Neuronal stem cell (in vitro differentiated cells): ENCODE data around the gene GLT1D1.

Experiments used
- DNase-seq: peaks from one replicate; pipeline ENCODE4 v3.0.0-alpha.2; 2013; ENCODE audit warnings: low spot score
- H2AFZ ChIP-seq: one replicate; pipeline ENCODE4 v1.6.1; 2013; ENCODE audit warnings: mild to moderate bottlenecking, low read length, inconsistent platforms
- H2AK5ac ChIP-seq: 2 replicates; pipeline ENCODE4 v1.6.1; 2013; ENCODE audit warnings: low read depth, mild to moderate bottlenecking, inconsistent platforms, low read length, moderate library complexity, mixed read lengths
- H2BK120ac ChIP-seq: 2 replicates; pipeline ENCODE4 v1.6.1; 2013; ENCODE audit warnings: low read depth, mild to moderate bottlenecking, inconsistent platforms, low read length, moderate library complexity, mixed read lengths
- H2BK12ac ChIP-seq: one replicate; pipeline ENCODE4 v1.6.1; 2013; ENCODE audit warnings: low read length, inconsistent platforms
- H2BK15ac ChIP-seq: 2 replicates; pipeline ENCODE4 v1.6.1; 2013; ENCODE audit warnings: mild to moderate bottlenecking, low read length, inconsistent platforms, mixed read lengths
- H2BK5ac ChIP-seq: one replicate; pipeline ENCODE4 v1.6.1; 2013; ENCODE audit warnings: inconsistent platforms, mild to moderate bottlenecking, low read length, moderate library complexity
- H3K14ac ChIP-seq: one replicate; pipeline ENCODE4 v1.6.1; 2013; ENCODE audit warnings: low read length, inconsistent platforms
- H3K18ac ChIP-seq: 2 replicates; pipeline ENCODE4 v1.6.1; 2013; ENCODE audit warnings: low read length, inconsistent platforms
- H3K23ac ChIP-seq: 2 replicates; pipeline ENCODE4 v1.6.1; 2013; ENCODE audit warnings: low read depth, mild to moderate bottlenecking, mixed read lengths, low read length, inconsistent platforms; ENCODE audit not compliant: poor library complexity
- H3K27ac ChIP-seq: replicated peaks from 3 replicates; pipeline ENCODE4 v1.5.1; 2013; ENCODE audit warnings: low read length, inconsistent platforms
- H3K27me3 ChIP-seq, 3 experiments: 2 replicates each; pipeline ENCODE4 v1.6.1; 2013; ENCODE audit warnings: low read length in 3 of 3, mild to moderate bottlenecking in 2 of 3, inconsistent platforms in 1 of 3, low read depth in 1 of 3, mixed read lengths in 1 of 3, moderate library complexity in 1 of 3; ENCODE audit not compliant: control insufficient read depth in 3 of 3, insufficient read depth in 3 of 3
- H3K36me3 ChIP-seq, 2 donors: replicated peaks in 1 of 2; 2 replicates each; pipeline ENCODE4 v1.6.1; 2013; ENCODE audit warnings: low read length in 2 of 2; ENCODE audit not compliant: control insufficient read depth in 2 of 2, insufficient read depth in 2 of 2
- H3K4ac ChIP-seq: 2 replicates; pipeline ENCODE4 v1.6.1; 2013; ENCODE audit warnings: inconsistent platforms, mild to moderate bottlenecking, low read length, moderate library complexity
- H3K4me1 ChIP-seq, 2 donors: 1 replicate in 1 of 2; 2 replicates in 1 of 2; pipeline ENCODE4 v1.6.1; 2013; ENCODE audit warnings: low read length in 2 of 2, low read depth in 1 of 2; ENCODE audit not compliant: control insufficient read depth in 2 of 2, insufficient read depth in 1 of 2
- H3K4me2 ChIP-seq: one replicate; pipeline ENCODE4 v1.6.1; 2013; ENCODE audit warnings: mild to moderate bottlenecking, low read length, inconsistent platforms; ENCODE audit not compliant: insufficient read depth, poor library complexity, severe bottlenecking
- H3K4me3 ChIP-seq, 2 donors: 2 replicates each; pipeline ENCODE4 v1.5.1; 2013; ENCODE audit warnings: low read length in 2 of 2, mild to moderate bottlenecking in 2 of 2, inconsistent platforms in 1 of 2, moderate library complexity in 1 of 2
- H3K79me1 ChIP-seq: one replicate; pipeline ENCODE4 v1.6.1; 2013; ENCODE audit warnings: low read depth, mild to moderate bottlenecking, inconsistent platforms, low read length, moderate library complexity
- H3K9ac ChIP-seq: one replicate; pipeline ENCODE4 v1.6.1; 2013; ENCODE audit warnings: mild to moderate bottlenecking, low read depth, low read length, inconsistent platforms; ENCODE audit not compliant: poor library complexity
- H3K9me3 ChIP-seq, 2 donors: replicated peaks in 1 of 2; 2 replicates each; pipeline versions ENCODE3 to v1.6.1; 2013; ENCODE audit warnings: low read length in 2 of 2, mild to moderate bottlenecking in 2 of 2, inconsistent platforms in 1 of 2, low read depth in 1 of 2, mixed read lengths in 1 of 2, moderate library complexity in 1 of 2; ENCODE audit not compliant: control insufficient read depth in 2 of 2, insufficient read depth in 1 of 2
- H4K8ac ChIP-seq: one replicate; pipeline ENCODE4 v1.6.1; 2013; ENCODE audit warnings: low read depth, mild to moderate bottlenecking, inconsistent platforms, low read length, moderate library complexity
- H4K91ac ChIP-seq: one replicate; pipeline ENCODE4 v1.6.1; 2013; ENCODE audit warnings: low read length, low read depth, mild to moderate bottlenecking, inconsistent platforms; ENCODE audit not compliant: poor library complexity
- WGBS, 2 donors: extraction: QIAGEN DNeasy Blood & Tissue Kit; methylation state at CpG; one replicate each; pipeline ENCODE4 v1.1.7; 2013; ENCODE audit warnings: missing lambda C conversion rate in 2 of 2, mixed read lengths in 1 of 2; ENCODE audit not compliant: insufficient read length in 2 of 2, insufficient replicate concordance in 1 of 2; ENCODE audit errors: extremely low coverage in 2 of 2; 5-methylcytosine and 5-hydroxymethylcytosine counted together

Gene GLT1D1

GRCh38 chr12:128825835-128826234 is 27.4 kb upstream of the GLT1D1 start:
- Histone ChIP-seq H4K8ac (no peak overlapping the region), H3K4ac (no peak overlapping the region), H2AFZ (no peak overlapping the region), H3K18ac (no peak overlapping the region), H3K23ac (no peak overlapping the region), H3K9me3 (no peaks in the 10 kb centered on the region), H3K4me3 (no peak overlapping the region), H2BK15ac (no peak overlapping the region), H3K9ac (no peak overlapping the region), H3K36me3 (peaks cover 2 to 6% of the 10 kb centered on the region in 2 donors), H3K4me2 (no peak overlapping the region), H3K4me1 (peaks cover 2 to 10% of the 10 kb centered on the region in 2 donors), H2BK120ac (no peak overlapping the region), H2AK5ac (no peak overlapping the region), H3K79me1 (peaks cover 5% of the 10 kb centered on the region), H2BK5ac (no peak overlapping the region), H3K27me3 (no peaks in the 10 kb centered on the region), H3K14ac (no peak overlapping the region), H4K91ac (no peak overlapping the region), H2BK12ac (no peak overlapping the region), H3K27ac (no peak overlapping the region)
- WGBS, 2 donors: no CpG with 5 or more reads among the region's 4 CpGs
- DNase-seq: no peak

GRCh38 chr12:128827724-128828123 is 25.6 kb upstream of the GLT1D1 start:
- no peak overlapping the region for H3K14ac ChIP-seq
- H3K23ac ChIP-seq: no peak overlapping the region
- H2AK5ac ChIP-seq: no peak overlapping the region
- DNase-seq: no peak
- no peaks in the 10 kb centered on the region for H3K9me3 ChIP-seq
- H3K27me3 ChIP-seq: no peaks in the 10 kb centered on the region
- no peak overlapping the region for H3K4me3 ChIP-seq
- H3K36me3 ChIP-seq: no peaks in the 10 kb centered on the region
- H3K4me2 ChIP-seq: no peak overlapping the region
- peaks cover 0 to 7% of the 10 kb centered on the region in 2 donors for H3K4me1 ChIP-seq
- H2BK15ac ChIP-seq: no peak overlapping the region
- WGBS, 2 donors: no CpG with 5 or more reads among the region's 2 CpGs
- no peak overlapping the region for H4K8ac ChIP-seq
- no peak overlapping the region for H3K4ac ChIP-seq
- no peak overlapping the region for H3K18ac ChIP-seq
- H3K27ac ChIP-seq: no peak overlapping the region
- no peak overlapping the region for H4K91ac ChIP-seq
- H3K9ac ChIP-seq: no peak overlapping the region
- H2AFZ ChIP-seq: no peak overlapping the region
- no peak overlapping the region for H2BK5ac ChIP-seq
- no peak overlapping the region for H2BK12ac ChIP-seq
- H3K79me1 ChIP-seq: peaks cover 5% of the 10 kb centered on the region
- no peak overlapping the region for H2BK120ac ChIP-seq

GRCh38 chr12:128829861-128830504 is 23.3 kb upstream of the GLT1D1 start:
- Histone ChIP-seq H3K23ac (no peak overlapping the region), H3K9me3 (no peaks in the 10 kb centered on the region), H2AFZ (no peak overlapping the region), H3K9ac (no peak overlapping the region), H4K8ac (no peak overlapping the region), H3K4me2 (no peak overlapping the region), H2AK5ac (no peak overlapping the region), H3K18ac (no peak overlapping the region), H3K36me3 (no peaks in the 10 kb centered on the region), H3K4me3 (no peak overlapping the region), H3K79me1 (no peaks in the 10 kb centered on the region), H4K91ac (no peak overlapping the region), H3K27ac (no peak overlapping the region), H3K4me1 (no peaks in the 10 kb centered on the region), H3K4ac (no peak overlapping the region), H3K14ac (no peak overlapping the region), H2BK12ac (no peak overlapping the region), H3K27me3 (no peaks in the 10 kb centered on the region), H2BK15ac (no peak overlapping the region), H2BK5ac (no peak overlapping the region), H2BK120ac (no peak overlapping the region)
- DNase-seq: no peak
- WGBS, 2 donors: no CpG with 5 or more reads among the region's 8 CpGs

GRCh38 chr12:128830505-128830893 is 22.8 kb upstream of the GLT1D1 start:
- Histone ChIP-seq H3K23ac (no peak overlapping the region), H3K4me1 (no peaks in the 10 kb centered on the region), H3K14ac (no peak overlapping the region), H4K91ac (no peak overlapping the region), H3K9me3 (no peaks in the 10 kb centered on the region), H3K4me2 (no peak overlapping the region), H3K4me3 (no peak overlapping the region), H3K18ac (no peak overlapping the region), H2BK5ac (no peak overlapping the region), H2BK120ac (no peak overlapping the region), H3K27me3 (no peaks in the 10 kb centered on the region), H3K79me1 (no peaks in the 10 kb centered on the region), H2AFZ (no peak overlapping the region), H3K4ac (no peak overlapping the region), H2BK15ac (no peak overlapping the region), H2AK5ac (no peak overlapping the region), H3K27ac (no peak overlapping the region), H2BK12ac (no peak overlapping the region), H3K9ac (no peak overlapping the region), H4K8ac (no peak overlapping the region), H3K36me3 (no peaks in the 10 kb centered on the region)
- no CpG with 5 or more reads among the region's 7 CpGs for WGBS, 2 donors
- no peak for DNase-seq
